ENCODE measurements around the gene RSPH9.

RSPH9 gene

GRCh38 chr6:43644940-43645612 lies at the start of gene RSPH9:
RSPH9 (plus strand) TSS chr6:43645036; CDS start chr6:43645099, 63 bp downstream.
- peak; percentile 93 for DNase-seq (ENCODE audit: low spot score)

- DNase-seq (ENCODE audit: low spot score), result no peak
These were observed 44.2 kb upstream of the RSPH9 start for GRCh38 chr6:43600595-43600994.

- DNase-seq (ENCODE audit: low spot score), result no peak
These were observed 40.7 kb upstream of the RSPH9 start for GRCh38 chr6:43604174-43604573.

GRCh38 chr6:43606019-43606418 lies 38.8 kb upstream of the RSPH9 start:
- DNase-seq (ENCODE audit: low spot score), result no peak

GRCh38 chr6:43608310-43608763 lies 36.5 kb upstream of the RSPH9 start:
- DNase-seq (ENCODE audit: low spot score), result peak; percentile 79

- no peak for DNase-seq (ENCODE audit: low spot score)
These were observed 36.0 kb upstream of the RSPH9 start for GRCh38 chr6:43608807-43609206.

GRCh38 chr6:43609402-43609801 lies 35.4 kb upstream of the RSPH9 start:
- DNase-seq (ENCODE audit: low spot score), result no peak

GRCh38 chr6:43610431-43610830 lies 34.4 kb upstream of the RSPH9 start:
- DNase-seq (ENCODE audit: low spot score), result no peak

- DNase-seq (ENCODE audit: low spot score), result no peak
These were observed 31.0 kb upstream of the RSPH9 start for GRCh38 chr6:43613721-43614395.

- no peak for DNase-seq (ENCODE audit: low spot score)
These were observed 30.5 kb upstream of the RSPH9 start for GRCh38 chr6:43614396-43614730.

GRCh38 chr6:43616725-43617472 lies 27.9 kb upstream of the RSPH9 start:
- no peak for DNase-seq (ENCODE audit: low spot score)

GRCh38 chr6:43621078-43621835 lies 23.6 kb upstream of the RSPH9 start:
- DNase-seq (ENCODE audit: low spot score), result no peak

- no peak for DNase-seq (ENCODE audit: low spot score)
These were observed 23.0 kb upstream of the RSPH9 start for GRCh38 chr6:43621836-43622180.

- DNase-seq (ENCODE audit: low spot score), result no peak
These were observed 22.3 kb upstream of the RSPH9 start for GRCh38 chr6:43622541-43622940.

- no peak for DNase-seq (ENCODE audit: low spot score)
These were observed 20.7 kb upstream of the RSPH9 start for GRCh38 chr6:43623880-43624785.

GRCh38 chr6:43624786-43625288 lies 20.0 kb upstream of the RSPH9 start:
- DNase-seq (ENCODE audit: low spot score), result no peak

GRCh38 chr6:43625393-43625992 lies 19.3 kb upstream of the RSPH9 start:
- no peak for DNase-seq (ENCODE audit: low spot score)

GRCh38 chr6:43627008-43627825 lies 17.6 kb upstream of the RSPH9 start:
- DNase-seq (ENCODE audit: low spot score), result peak; percentile 23

- peak; percentile 84 for DNase-seq (ENCODE audit: low spot score)
These were observed 16.3 kb upstream of the RSPH9 start for GRCh38 chr6:43628393-43629103.

Data from iPS-NIHi11 (cell line).